ENCODE results near the gene HUNK.
"Not testable (repeated sequence)": the region's sequence is repeated elsewhere in the genome, so short reads cannot be mapped to it uniquely, and the experiment has no call there.

HUNK gene

DNA sequence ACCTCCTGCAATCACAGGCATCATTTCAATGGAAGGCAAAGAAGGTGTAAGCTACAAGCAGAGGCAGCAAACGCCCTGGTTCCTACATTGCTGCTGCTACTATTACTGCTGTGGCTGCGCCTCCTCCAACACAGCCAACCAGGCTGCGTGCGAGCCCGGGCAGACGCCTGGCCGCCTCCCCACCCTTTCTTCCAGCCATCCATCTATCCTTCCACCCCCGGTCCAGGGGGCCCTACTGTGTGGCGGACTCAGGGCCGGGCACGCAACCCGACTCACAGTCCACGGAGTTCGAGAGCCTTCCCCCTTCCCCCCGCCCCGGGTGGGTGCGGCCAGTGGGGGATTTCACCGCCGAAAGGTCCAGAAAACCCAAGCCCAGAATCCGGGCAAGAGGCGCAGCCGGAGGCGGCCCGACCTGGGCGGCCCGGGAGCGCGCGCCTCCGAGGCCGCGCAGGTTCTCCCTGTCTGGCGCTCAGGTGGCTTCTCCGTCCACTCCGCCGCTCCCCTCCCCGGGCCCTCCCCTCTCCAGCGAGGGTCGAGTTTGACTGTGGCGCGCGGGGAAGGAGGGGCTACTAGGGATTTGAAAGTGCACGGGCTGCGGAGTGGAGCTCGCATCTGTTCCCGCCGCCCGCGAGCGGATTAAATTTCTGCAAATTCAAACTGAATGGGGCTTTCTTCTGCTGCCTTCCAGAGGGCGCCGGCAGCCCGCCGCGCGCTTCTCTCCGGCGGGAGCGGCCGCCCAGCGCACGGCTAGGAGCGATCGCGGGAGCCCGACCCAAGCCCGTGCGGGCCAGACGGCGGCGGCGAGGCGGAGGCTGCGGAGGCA lies at the start of gene HUNK:
Gene HUNK, plus strand, starts transcription at position 569 of the 823 bp plus-strand sequence. CDS start 655 bp downstream, outside the sequence.
- DNase-seq (ENCODE audit: low read depth, low spot score) = no peak

DNA sequence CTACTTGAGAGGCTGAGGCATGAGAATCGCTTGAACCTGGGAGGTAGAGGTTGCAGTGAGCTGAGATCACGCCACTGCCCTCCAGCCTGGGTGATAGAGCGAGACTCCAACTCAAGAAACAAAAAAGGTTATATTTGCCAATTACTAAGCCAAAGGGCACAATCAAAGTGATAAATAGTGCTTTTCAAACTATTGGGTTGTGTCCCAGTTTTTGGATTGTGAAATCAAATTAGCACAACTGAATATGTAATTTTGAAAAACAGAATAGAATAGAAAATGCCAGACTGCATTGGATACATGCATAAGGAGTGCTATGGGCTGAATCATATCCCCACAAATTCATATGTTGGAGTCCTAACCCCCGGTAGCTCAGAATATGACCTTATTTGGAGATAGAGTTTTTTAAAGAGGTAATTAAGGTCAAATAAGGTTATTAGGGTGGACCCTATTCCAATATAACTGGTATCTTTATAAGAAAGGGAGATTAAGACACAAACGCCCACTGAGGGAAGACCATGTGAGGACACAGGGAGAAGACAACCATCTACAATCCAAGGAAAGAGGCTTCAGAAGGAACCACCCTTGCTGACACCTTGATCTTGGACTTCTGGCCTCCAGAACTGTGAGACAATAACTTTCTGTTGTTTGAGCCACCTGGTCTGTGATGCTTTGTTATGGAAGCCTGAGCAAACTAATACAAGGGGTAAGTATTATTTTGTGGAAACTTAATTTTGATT lies 42.9 kb upstream of the HUNK start:
- no peak for DNase-seq (ENCODE audit: low read depth, low spot score)

DNA sequence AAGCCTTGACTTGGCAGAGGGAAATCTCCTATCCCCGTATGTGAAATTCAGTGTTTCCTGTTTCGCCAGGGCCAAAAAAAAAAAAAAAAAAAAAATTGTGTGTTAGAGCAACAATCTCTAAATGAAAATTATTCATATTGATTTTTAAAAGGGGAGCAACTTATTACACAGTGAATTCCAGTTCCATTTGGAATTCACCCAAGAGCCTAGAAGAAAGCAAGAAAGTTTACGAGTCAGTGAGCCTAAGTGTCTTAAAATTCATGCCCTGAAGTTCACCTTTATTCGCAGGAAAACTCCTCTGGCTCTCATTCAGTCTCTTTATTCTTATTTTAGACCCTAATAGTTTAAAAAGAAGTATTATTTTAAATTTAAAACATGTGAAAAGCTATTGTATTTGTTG lies 42.1 kb upstream of the HUNK start:
- DNase-seq (ENCODE audit: low read depth, low spot score) = no peak

DNA sequence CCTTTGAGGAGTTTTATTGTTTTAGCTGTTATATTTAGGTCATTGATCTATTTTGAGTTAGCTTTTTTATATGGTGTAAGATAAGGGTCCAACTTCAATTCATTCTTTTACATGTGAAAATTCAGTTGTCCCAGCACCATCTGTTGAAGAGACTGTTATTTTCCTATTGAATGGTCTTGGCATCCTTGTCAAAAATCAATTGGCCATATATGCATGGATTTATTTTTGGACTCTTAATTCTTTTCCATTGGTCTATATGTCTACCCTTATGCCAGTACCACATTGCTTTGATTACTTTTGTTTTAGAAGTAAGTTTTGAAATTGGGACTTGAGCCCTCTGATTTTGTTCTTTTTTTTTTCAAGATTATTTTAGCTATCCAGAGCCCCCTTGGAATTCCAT lies 35.8 kb upstream of the HUNK start:
- no peak for DNase-seq (ENCODE audit: low read depth, low spot score)

DNA sequence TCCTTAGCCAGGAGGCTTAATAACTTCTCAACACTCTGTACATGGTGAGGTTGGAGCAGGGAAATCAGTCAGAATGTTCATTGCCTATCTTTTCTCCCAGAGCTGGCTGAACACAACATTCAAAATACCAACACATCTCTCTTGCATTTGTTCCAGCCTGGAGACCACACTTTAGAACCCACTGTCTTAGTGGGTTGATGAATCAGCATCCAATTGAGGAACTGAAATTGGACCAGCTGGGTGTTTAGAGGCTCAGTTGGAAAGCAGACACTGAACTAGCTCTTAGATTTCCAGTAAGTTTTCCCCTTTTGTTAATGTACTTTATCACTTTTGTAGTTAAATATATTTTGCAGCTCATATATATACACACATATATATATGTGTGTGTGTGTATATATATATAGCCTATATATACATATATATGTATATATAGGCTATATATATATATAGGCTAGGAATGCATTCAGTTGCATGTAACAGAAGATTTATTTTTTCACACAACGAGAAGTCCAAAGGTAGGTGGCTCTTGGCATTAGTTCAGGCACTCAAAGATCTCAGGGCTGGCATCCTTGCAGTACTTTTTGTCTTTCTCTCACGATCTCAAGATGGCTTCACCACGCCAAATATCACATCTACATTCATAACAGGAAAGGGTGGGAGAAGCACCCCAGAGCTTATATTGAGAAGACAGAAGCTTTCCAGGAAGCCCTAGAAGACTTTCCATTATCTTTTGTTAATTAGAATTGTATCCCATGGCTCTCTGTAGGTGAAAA lies 35.0 kb upstream of the HUNK start:
- DNase-seq (ENCODE audit: low read depth, low spot score) = no peak

DNA sequence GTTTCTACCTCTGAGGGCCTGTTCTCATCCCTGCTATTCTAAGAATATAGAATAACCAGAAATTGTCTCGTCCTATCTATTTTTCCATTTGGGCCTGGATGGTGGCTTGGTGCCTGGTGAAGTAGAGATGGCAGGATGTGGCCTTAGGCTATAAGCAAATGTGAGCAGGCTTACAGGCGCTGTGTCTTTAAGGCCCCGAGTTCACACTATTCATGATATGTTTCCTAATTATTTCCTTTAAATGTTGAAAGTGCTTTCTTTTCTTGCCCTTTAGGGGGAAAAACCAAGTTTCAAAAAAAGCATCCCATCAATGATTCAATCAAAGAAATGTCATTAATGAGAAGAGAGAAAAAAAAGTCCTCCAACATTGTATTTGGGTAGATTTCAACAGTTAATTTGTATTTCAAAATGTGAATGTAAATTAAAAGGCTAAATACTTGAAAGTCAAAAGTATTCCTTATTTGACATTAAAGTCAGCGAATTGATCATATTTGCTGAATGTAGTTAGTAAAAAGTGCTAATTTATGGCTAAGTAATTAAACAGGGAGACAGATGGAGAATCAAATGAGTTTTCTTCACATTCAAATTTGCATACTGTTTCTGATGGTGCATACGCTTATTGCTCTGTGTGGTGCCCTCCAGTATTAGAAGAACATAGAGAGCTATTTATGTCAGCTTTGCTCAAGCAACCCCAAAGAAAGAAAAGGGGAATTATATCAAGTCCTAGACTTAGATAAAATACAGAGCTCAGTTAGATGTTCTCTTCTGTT lies 34.0 kb upstream of the HUNK start:
- no peak for DNase-seq (ENCODE audit: low read depth, low spot score)

DNA sequence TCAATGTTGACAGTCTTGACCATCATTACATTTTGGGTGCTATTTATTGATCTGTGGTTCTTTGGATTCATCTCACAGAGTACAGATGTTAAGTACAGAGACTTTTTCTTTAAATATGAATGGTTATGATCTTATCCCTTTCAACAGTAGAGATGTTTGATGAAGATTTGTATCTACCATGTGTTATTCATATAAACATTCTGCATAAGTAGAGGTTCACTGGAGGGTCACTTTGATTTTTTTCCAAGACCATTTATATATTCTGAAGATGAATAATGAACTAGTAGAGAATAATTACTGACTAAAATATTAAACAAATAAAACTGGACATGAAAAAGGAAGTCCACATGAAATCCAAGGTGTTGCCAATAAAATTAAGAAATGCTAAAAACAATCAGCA lies 28.6 kb upstream of the HUNK start:
- no peak for DNase-seq (ENCODE audit: low read depth, low spot score)

DNA sequence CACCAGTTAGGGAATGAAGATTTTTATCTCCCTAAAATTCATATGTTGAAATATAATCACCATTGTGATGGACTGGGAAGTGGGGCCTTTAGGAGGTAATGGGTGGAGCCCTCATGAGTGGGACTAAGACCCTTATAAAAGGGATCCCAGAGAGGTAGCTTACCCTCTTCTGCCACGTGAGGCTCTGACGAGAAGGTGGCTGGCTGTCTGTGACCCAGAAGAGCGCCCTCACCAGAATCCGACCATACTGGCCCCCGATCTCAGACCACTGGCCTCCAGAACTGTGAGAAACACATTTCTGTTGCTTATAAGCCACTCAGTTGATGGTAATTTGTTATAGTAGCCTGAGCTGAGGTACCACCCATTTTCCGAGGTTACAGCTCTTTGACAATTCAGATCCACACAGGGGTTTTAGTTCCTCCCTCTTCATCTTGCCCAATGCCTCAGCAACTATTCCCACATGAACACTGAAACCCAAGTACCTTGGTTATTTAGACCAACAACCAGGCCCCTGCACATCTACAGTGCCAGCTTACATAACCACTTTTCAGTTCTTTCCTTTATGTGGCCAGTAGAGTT lies 27.6 kb upstream of the HUNK start:
- no peak for DNase-seq (ENCODE audit: low read depth, low spot score)

DNA sequence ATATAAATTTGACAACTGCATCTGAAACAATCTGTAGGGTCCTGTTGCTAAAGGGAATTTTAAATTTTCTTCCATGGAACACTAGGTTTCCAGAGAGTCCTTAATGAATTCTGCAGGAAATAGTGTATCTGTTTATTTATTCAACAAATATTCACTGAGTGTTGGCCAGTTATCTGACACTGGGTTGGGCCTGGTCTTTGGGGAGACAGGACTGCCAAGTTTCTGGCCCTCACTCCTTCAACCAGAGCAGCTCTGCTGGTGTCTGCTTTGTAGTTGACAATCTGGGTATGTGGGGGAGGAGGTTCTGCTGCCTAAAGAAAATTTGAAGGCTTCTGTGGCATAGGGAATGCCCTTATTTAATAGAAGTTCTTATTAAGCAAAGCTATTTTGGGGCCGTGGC lies 26.1 kb upstream of the HUNK start:
- DNase-seq (ENCODE audit: low read depth, low spot score) = no peak

DNA sequence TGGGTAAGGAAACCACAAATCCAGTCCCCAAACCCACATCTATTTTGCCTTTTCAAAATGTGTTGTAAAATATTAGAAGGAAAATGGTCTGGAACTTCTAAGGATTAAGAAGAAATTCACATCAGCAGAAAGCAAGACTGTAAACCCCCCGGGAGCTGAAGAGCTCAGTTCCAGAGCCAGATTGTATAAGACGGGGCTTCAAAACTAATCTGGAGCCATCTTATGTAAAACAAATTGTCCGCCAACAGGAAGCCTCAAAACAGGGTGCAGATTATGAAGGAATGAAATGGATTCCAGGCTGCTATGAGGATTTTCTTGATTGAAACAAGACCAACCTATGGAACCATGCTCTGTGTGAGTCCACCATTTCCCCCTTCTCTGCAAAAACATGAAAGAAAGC lies 25.1 kb upstream of the HUNK start:
- DNase-seq (ENCODE audit: low read depth, low spot score) = no peak

DNA sequence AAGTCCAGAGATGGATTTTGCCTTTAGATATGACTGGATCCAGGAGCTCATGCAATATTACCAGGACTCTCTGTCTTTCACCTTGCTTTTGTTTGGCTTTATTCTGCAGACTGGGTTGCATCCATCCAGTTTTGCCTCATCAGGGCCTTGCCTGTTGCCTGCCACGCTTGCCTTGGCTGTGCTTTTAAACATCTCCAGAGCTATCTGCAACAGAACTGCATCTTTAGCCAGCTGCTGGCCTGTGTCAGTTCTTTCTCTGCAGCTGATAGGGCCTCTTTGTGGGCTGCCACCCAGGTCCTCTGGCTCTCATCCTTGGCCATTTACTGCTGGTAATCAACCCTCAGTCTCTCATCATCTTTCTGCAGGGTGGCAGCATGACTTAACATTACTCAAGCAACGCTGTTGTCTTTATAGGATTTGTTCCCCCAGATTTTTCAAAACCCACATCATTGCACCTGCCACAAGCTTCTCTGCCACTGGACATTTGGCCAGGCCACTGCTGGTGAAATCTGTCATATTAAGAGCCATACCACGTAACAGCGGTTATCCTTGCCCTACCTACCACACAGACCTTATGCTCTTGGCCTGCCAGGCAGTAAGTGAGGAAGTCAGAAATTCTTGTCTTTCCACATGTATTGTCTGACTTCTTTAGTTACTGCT lies 24.4 kb upstream of the HUNK start:
- DNase-seq (ENCODE audit: low read depth, low spot score) = no peak

DNA sequence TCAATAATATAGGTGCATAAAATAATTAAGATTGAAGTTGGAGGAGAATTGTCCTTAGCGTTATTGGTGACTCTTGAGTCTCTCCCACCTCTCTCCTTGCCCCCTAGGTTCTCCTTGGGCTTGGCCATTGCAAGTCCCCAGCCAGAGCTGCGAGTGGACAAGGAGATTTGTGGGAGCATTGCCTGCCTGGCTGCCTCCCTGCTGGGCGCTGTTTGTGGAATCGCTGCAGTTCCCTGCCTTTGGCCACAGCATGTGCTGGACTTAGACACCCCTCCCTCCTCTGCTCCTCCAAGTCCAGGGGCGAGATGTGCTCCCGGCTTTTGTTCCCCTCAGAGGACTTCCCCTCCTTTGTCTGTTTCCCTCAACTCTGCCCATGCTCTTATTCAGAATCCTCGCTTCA lies 21.9 kb upstream of the HUNK start:
- no peak for DNase-seq (ENCODE audit: low read depth, low spot score)

DNA sequence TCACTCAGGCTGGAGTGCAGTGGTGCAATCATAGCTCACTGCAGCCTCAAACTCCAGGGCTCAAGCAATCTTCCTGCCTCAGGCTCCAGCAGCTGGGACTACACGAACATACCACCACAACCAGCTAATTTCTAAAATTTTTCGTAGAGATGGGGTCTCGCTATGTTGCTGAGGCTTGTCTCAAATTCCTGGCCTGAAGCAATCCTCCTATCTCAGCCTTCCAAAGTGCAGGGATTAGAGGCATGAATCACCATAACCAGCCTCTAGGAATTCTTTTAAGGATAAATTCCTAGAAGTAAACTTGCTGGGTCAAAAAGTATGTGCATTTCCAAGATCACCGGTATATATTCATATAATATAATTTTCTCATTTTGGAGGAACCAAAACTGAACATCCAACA lies 17.6 kb upstream of the HUNK start:
- no peak for DNase-seq (ENCODE audit: low read depth, low spot score)

DNA sequence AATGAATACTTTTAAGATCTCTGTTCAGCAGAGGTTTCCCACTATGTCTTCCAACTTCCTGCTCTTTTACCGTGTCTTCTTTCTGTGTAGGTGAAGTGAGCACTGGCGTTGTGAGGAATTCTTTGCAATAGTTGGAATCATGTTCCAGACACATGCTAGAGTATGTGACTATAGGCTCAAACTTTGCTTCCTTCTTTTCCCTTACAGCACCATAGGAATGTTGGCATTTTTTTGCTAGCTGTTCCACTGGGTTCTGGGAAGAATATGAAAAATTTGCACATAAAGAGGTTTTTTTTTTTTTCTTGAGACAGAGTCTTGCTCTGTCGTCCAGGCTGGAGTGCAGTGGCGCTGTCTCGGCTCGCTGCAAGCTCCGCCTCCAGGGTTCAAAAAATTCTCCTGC lies 15.7 kb upstream of the HUNK start:
- DNase-seq (ENCODE audit: low read depth, low spot score) = no peak

DNA sequence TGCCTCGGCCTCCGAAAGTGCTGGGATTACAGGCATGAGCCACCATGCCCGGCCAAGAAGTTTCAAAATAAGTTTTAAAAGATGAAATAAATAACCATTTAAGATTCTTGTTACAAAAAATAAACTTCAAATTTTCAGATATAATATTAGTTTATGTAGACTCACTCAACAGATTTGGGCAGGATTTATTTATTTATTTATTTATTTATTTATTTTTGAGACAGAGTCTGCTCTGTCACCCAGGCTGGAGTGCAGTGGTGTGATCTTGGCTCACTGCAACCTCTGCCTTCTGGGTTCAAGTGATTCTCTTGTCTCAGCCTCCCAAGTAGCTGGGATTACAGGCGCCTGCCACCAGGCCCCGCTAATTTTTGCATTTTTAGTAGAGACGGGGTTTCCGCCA lies 15.2 kb upstream of the HUNK start:
- DNase-seq (ENCODE audit: low read depth, low spot score) = not testable (repeated sequence)

DNA sequence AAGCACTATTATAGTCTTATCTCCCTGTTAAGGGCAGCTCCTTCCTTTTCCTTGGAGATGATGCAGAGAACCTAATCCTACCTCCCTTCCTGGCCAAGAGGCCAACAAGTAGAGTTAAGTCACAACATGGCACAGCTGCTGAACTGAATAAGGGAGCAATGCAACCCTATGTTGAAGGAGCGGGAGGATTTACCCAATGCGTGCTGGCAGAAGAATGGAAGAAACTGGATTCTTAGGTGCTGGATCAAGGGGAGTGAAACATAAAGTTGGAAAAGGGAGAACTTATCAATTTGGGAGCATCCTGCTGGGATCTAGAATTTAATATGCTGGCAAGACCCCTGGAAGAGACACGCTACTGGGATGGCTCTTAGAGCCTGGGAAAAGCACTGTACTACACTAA lies 12.0 kb upstream of the HUNK start:
- DNase-seq (ENCODE audit: low read depth, low spot score) = no peak

DNA sequence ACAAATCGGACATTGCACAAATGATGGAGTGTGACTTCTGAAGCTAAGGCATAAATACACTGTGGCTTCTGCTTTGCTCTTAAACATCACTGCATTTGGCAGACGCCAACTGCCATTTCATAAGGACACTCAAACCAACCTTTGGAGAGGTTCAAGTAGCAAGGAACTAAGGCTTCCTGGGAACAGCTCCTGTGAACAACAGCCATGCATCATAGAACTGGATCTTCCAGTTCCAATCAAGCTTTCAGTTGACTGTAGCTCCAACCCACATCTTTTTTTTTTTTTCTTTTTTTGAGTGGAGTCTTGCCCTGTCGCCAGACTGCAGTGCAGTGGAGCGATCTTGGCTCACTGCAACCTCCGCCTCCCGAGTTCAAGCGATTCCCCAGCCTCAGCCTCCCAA lies 10.7 kb upstream of the HUNK start:
- DNase-seq (ENCODE audit: low read depth, low spot score) = no peak

DNA sequence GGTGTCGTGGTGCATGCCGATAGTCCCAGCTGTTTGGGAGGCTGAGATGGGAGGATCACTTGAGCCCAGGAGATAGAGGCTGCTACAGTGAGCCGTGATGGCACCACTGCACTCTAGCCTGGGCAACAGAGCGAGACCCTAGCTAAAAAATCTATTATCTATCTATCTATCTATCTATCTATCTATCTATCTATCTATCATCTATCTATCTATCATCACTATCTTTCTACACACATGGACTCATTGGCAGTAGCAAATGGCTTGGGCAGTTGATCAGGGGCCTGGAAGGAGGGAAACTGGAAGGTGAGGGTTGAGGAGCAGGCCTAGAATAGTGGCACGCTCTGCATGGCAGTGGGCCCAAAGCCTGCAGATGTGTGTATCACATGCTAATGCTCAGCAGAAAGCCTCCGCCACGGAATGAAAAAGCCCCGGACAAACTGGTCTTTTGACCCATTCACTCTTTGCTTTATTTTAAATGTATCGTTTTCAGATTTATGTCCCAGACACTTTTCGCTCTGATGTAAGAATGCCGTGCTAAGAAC lies 7.3 kb upstream of the HUNK start:
- DNase-seq (ENCODE audit: low read depth, low spot score) = no peak

DNA sequence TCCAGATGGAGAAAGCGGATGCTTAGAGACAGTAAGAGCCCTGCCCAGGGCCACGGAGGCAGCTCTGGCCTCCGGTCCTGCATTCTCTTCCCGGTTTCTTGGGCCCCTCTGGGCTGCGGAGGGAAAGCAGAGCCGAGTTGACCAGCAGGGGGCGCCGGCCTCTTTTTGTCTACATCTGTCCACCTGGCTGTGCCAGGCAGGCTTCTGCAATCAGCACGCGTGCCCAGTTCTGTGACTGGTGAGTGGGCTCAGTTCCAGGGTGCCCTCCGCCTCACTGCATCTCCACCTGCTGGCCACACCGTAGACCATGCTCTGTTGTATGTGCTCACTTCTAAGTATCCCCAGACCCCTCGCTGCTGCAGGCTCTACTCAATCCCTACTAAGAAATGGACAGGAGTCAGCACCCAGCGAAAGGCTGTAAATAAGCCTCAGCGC lies 6.7 kb upstream of the HUNK start:
- DNase-seq (ENCODE audit: low read depth, low spot score) = no peak

DNA sequence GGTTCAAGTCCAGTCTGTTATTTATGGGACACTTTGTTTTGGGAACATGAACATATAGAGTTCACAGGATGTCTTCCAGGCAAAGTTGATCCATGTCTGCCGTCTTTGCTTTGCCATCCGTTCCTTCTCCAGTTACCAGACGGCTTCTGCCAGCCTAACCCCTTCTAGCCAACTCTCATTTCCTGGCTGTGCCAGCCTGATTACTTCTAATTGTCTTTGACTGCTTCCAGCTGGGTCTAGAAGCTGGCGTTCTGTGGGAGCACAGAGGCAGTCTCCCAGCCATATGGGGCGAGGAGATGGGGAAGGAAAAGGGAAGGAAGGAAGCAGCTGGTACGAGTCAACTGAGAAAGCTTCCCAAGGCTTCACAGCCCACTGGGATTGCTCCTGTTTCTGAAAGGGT lies 3.1 kb upstream of the HUNK start:
- DNase-seq (ENCODE audit: low read depth, low spot score) = no peak

All from brain pericyte (primary cell).